PFSK-1 (cell line): ENCODE data around the gene MBD2.

Source experiments
- POLR2AphosphoS5 ChIP-seq: IDR thresholded peaks from 2 replicates; pipeline ENCODE4 v1.6.1; 2012; ENCODE audit warnings: low read depth, mild to moderate bottlenecking, control low read depth, low read length, moderate library complexity
- TAF1 ChIP-seq: IDR thresholded peaks from 2 replicates; pipeline ENCODE4 v1.6.1; 2012; ENCODE audit warnings: low read length, control low read depth, borderline replicate concordance; ENCODE audit not compliant: insufficient read depth

- TF ChIP-seq POLR2AphosphoS5: no peak
- TF ChIP-seq TAF1: no peak
Observed at GRCh38 chr18:54141041-54141608, 83.3 kb downstream of the MBD2 start.
